ENCODE results near the gene CSF2RB. TPM values are rescaled to one million over a fixed set of nuclear protein-coding genes. Genes with fewer than 3 reads are reported as not detected.

CSF2RB gene
- total RNA-seq, 1 experiment from 2014 or later, result not detected

GRCh38 chr22:36946421-36947158 lies 33.2 kb downstream of the CSF2RB start:
- Mint-ChIP-seq H3K36me3 (ENCODE audit: insufficient read depth in 1 of 3, low read depth in 3 of 3) (no peaks in the 10 kb centered on the region), H3K4me1 (peaks cover 6 to 9% of the 10 kb centered on the region in 2 experiments; a peak in 3 of 4 replicates), H3K27ac (no peak overlapping the region), H3K4me3 (no peak overlapping the region), H3K27me3 (ENCODE audit: low read depth) (peaks cover 19% of the 10 kb centered on the region), H3K9me3 (peaks cover 0 to 3% of the 10 kb centered on the region in 2 experiments; a peak in 2 of 5 replicates)
- Histone ChIP-seq H3K23me2 (ENCODE audit: insufficient read length, low read depth, low read length, poor library complexity, severe bottlenecking) (no peaks in the 10 kb centered on the region), H2BK20ac (ENCODE audit: low read depth, low read length, poor library complexity, severe bottlenecking) (no peak overlapping the region), H4K20me1 (ENCODE audit: control insufficient read depth, insufficient read depth, insufficient read length) (no peaks in the 10 kb centered on the region), H3K27ac (ENCODE audit: insufficient read length, low read depth, low read length) (no peak overlapping the region), H3K56ac (ENCODE audit: insufficient read length, low read depth, low read length) (no peak overlapping the region), H3K79me2 (ENCODE audit: insufficient read depth, low read length) (no peaks in the 10 kb centered on the region), H3K9ac (ENCODE audit: extremely low read depth, insufficient read length, low read length) (no peak overlapping the region), H3K4me2 (ENCODE audit: insufficient read depth, insufficient read length, low read length) (no peak overlapping the region), H3K18ac (ENCODE audit: insufficient read length, low read depth, low read length) (no peak overlapping the region), H3K9me3 (ENCODE audit: control insufficient read depth, low read depth, low read length) (no peaks in the 10 kb centered on the region), H4K91ac (ENCODE audit: insufficient read length, low read depth, low read length) (no peak overlapping the region), H2AFZ (ENCODE audit: low read length) (no peak overlapping the region), H3K14ac (ENCODE audit: insufficient read depth, low read length) (no peak overlapping the region), H3T11ph (ENCODE audit: low read length) (no peak overlapping the region), H4K5ac (ENCODE audit: insufficient read length, low read depth, low read length) (no peak overlapping the region), H2AK5ac (ENCODE audit: insufficient read length, low read length) (no peak overlapping the region), H3K4me1 (ENCODE audit: insufficient read depth, low read length) (no peaks in the 10 kb centered on the region), H2BK120ac (ENCODE audit: low read depth, low read length, poor library complexity, severe bottlenecking) (no peak overlapping the region), H3K27me3 (ENCODE audit: insufficient read depth, low read length) (no peaks in the 10 kb centered on the region), H2BK5ac (ENCODE audit: insufficient read length, low read length) (no peak overlapping the region), H3K23ac (ENCODE audit: insufficient read length, low read depth, low read length) (no peak overlapping the region), H3K79me1 (ENCODE audit: insufficient read depth, low read depth, low read length, poor library complexity, severe bottlenecking) (no peaks in the 10 kb centered on the region), H3K4ac (ENCODE audit: low read depth, low read length) (no peak overlapping the region), H2BK12ac (ENCODE audit: insufficient read length, low read depth, low read length) (no peak overlapping the region), H2BK15ac (ENCODE audit: low read depth, low read length) (no peak overlapping the region), H4K8ac (replicated peaks; ENCODE audit: insufficient read length, low read depth, low read length) (no peak overlapping the region)
- peak; percentile 47 for TF ChIP-seq CTCF (conservative IDR thresholded peaks at IDR 0.05)
- DNase-seq, result no peak
- WGBS (ENCODE audit: extremely low coverage, insufficient read length, low lambda C conversion rate), result no CpG with 5 or more reads among the region's 4 CpGs
